ENCODE results near the gene WDR72. TPM values are rescaled to one million over a fixed set of nuclear protein-coding genes. Genes with fewer than 3 reads are reported as not detected.

WDR72 gene
- total RNA-seq, 1 donor from 2014 or later: under 0.01 TPM

GRCh38 chr15:53569751-53570480 is 189.5 kb downstream of the WDR72 start:
- DNase-seq (ENCODE audit: low read depth): peak; percentile 77
- Histone ChIP-seq H3K27me3 (ENCODE audit: control insufficient read depth, insufficient read depth, low read length) (no peaks in the 10 kb centered on the region), H3K4me3 (ENCODE audit: low read depth, low read length) (no peak overlapping the region), H3K36me3 (ENCODE audit: control insufficient read depth, insufficient read depth, low read length) (no peaks in the 10 kb centered on the region)
- no peak for TF ChIP-seq CTCF (IDR thresholded peaks at IDR 0.05; ENCODE audit: insufficient read depth, low read length, severe bottlenecking)
- no peak for FAIRE-seq

- no peak for FAIRE-seq
- DNase-seq (ENCODE audit: low read depth): no peak
- Histone ChIP-seq H3K36me3 (ENCODE audit: control insufficient read depth, insufficient read depth, low read length) (no peaks in the 10 kb centered on the region), H3K4me3 (ENCODE audit: low read depth, low read length) (no peak overlapping the region), H3K27me3 (ENCODE audit: control insufficient read depth, insufficient read depth, low read length) (no peaks in the 10 kb centered on the region)
- no peak for TF ChIP-seq CTCF (IDR thresholded peaks at IDR 0.05; ENCODE audit: insufficient read depth, low read length, severe bottlenecking)
These were observed 192.6 kb downstream of the WDR72 start for GRCh38 chr15:53566912-53567311.

GRCh38 chr15:53565721-53566120 is 193.7 kb downstream of the WDR72 start:
- no peaks in the 10 kb centered on the region for H3K27me3 ChIP-seq (ENCODE audit: control insufficient read depth, insufficient read depth, low read length)
- FAIRE-seq: no peak

GRCh38 chr15:53564647-53565046 is 194.8 kb downstream of the WDR72 start:
- Histone ChIP-seq H3K27me3 (ENCODE audit: control insufficient read depth, insufficient read depth, low read length) (no peaks in the 10 kb centered on the region), H3K36me3 (ENCODE audit: control insufficient read depth, insufficient read depth, low read length) (no peaks in the 10 kb centered on the region), H3K4me3 (ENCODE audit: low read depth, low read length) (no peak overlapping the region)
- FAIRE-seq (no peak), DNase-seq (ENCODE audit: low read depth) (no peak)
- TF ChIP-seq CTCF (IDR thresholded peaks at IDR 0.05; ENCODE audit: insufficient read depth, low read length, severe bottlenecking): no peak

More at GRCh38 chr15:53565721-53566120, 193.7 kb downstream of the WDR72 start:
- Histone ChIP-seq H3K36me3 (ENCODE audit: control insufficient read depth, insufficient read depth, low read length) (no peaks in the 10 kb centered on the region), H3K4me3 (ENCODE audit: low read depth, low read length) (no peak overlapping the region)
- no peak for TF ChIP-seq CTCF (IDR thresholded peaks at IDR 0.05; ENCODE audit: insufficient read depth, low read length, severe bottlenecking)
- no peak for DNase-seq (ENCODE audit: low read depth)

- H3K27me3 ChIP-seq (ENCODE audit: control insufficient read depth, insufficient read depth, low read length): no peaks in the 10 kb centered on the region
- H3K4me3 ChIP-seq (ENCODE audit: low read depth, low read length): no peak overlapping the region
- H3K36me3 ChIP-seq (ENCODE audit: control insufficient read depth, insufficient read depth, low read length): no peaks in the 10 kb centered on the region
- TF ChIP-seq CTCF (IDR thresholded peaks at IDR 0.05; ENCODE audit: insufficient read depth, low read length, severe bottlenecking): no peak
- no peak for FAIRE-seq
- DNase-seq (ENCODE audit: low read depth): no peak
These were observed 195.8 kb downstream of the WDR72 start for GRCh38 chr15:53563627-53564026.
